HEK293 (cell line): ENCODE data around the gene NIF3L1.

Experiments used
- CTCF ChIA-PET: fragments of 350-600 bp; formaldehyde crosslinking; extraction: SDS; loops from one replicate; lab custom pipeline; 2021; ENCODE audit warnings: antibody characterized with exemption; lab: Yijun Ruan, JAX
- POLR2A ChIA-PET: fragments of 300-600 bp; formaldehyde crosslinking; extraction: SDS; loops from one replicate; lab custom pipeline; 2020; ENCODE audit warnings: antibody characterized with exemption, inconsistent platforms; lab: Yijun Ruan, JAX
- H3K27ac ChIP-seq: fragments of 200-500 bp; sonication (Bioruptor generic); 2 replicates; pipeline ENCODE4 v1.5.1; 2014; ENCODE audit warnings: low read depth, low read length, control low read depth, inconsistent platforms; ENCODE audit errors: extremely low read depth
- H3K36me3 ChIP-seq, 2 experiments: fragments of 200-500 bp in 1 of 2; sonication (Bioruptor generic) in 1 of 2; 1 replicate in 1 of 2; 2 replicates in 1 of 2; pipeline ENCODE4 v1.5.1; 2014 to 2017; ENCODE audit warnings: inconsistent platforms in 2 of 2, low read length in 2 of 2; ENCODE audit not compliant: control insufficient read depth in 2 of 2, insufficient read depth in 1 of 2
- H3K4me1 ChIP-seq: fragments of 200-500 bp; sonication (Bioruptor generic); 2 replicates; pipeline ENCODE4 v1.5.1; 2014; ENCODE audit warnings: mild to moderate bottlenecking, low read length, inconsistent platforms; ENCODE audit not compliant: control insufficient read depth, insufficient read depth
- H3K4me3 ChIP-seq: 2 replicates; pipeline ENCODE4 v1.5.1; 2011; ENCODE audit warnings: low read depth, mild to moderate bottlenecking, control low read depth, low read length, moderate library complexity
- H3K9me3 ChIP-seq: fragments of 200-500 bp; sonication (Bioruptor generic); 2 replicates; pipeline ENCODE4 v1.5.1; 2014; ENCODE audit warnings: low read depth, low read length, inconsistent platforms; ENCODE audit not compliant: control insufficient read depth, insufficient read depth
- KLF9 ChIP-seq: fragments of 450-650 bp; formaldehyde crosslinking; IDR thresholded peaks from 2 replicates; pipeline ENCODE4 v1.5.1; 2016; ENCODE audit warnings: missing biosample characterization, missing genetic modification characterization, low read depth
- SCRT1 ChIP-seq: fragments of 450-650 bp; formaldehyde crosslinking; IDR thresholded peaks from 2 replicates; pipeline ENCODE4 v1.5.1; 2016; ENCODE audit warnings: missing biosample characterization, missing genetic modification characterization, borderline replicate concordance
- SCRT2 ChIP-seq: fragments of 450-650 bp; formaldehyde crosslinking; IDR thresholded peaks from 2 replicates; pipeline ENCODE4 v1.5.1; 2016; ENCODE audit warnings: missing biosample characterization, missing genetic modification characterization
- SP7 ChIP-seq: fragments of 450-650 bp; formaldehyde crosslinking; IDR thresholded peaks from 2 replicates; pipeline ENCODE4 v1.5.1; 2016; ENCODE audit warnings: missing biosample characterization, missing genetic modification characterization
- ZBTB17 ChIP-seq: fragments of 450-650 bp; formaldehyde crosslinking; IDR thresholded peaks from 2 replicates; pipeline ENCODE4 v1.5.1; 2016; ENCODE audit warnings: missing biosample characterization, missing genetic modification characterization
- ZFHX2 ChIP-seq: fragments of 450-650 bp; formaldehyde crosslinking; conservative IDR thresholded peaks from 2 replicates; pipeline ENCODE4 v1.5.1; 2016; ENCODE audit warnings: missing biosample characterization, missing genetic modification characterization
- ZNF121 ChIP-seq: fragments of 450-650 bp; formaldehyde crosslinking; IDR thresholded peaks from 2 replicates; pipeline ENCODE4 v1.5.1; 2016; ENCODE audit warnings: missing biosample characterization, missing genetic modification characterization
- ZNF221 ChIP-seq: fragments of 450-650 bp; formaldehyde crosslinking; IDR thresholded peaks from 2 replicates; pipeline ENCODE4 v1.5.1; 2017; ENCODE audit warnings: missing biosample characterization, missing genetic modification characterization, borderline replicate concordance
- ZNF391 ChIP-seq: fragments of 450-650 bp; formaldehyde crosslinking; IDR thresholded peaks from 2 replicates; pipeline ENCODE4 v1.5.1; 2016; ENCODE audit warnings: low read depth, missing biosample characterization, missing genetic modification characterization, borderline replicate concordance
- ZNF416 ChIP-seq: fragments of 450-650 bp; formaldehyde crosslinking; IDR thresholded peaks from 2 replicates; pipeline ENCODE4 v1.5.1; 2016; ENCODE audit warnings: missing biosample characterization, missing genetic modification characterization
- ZNF558 ChIP-seq: fragments of 450-650 bp; formaldehyde crosslinking; IDR thresholded peaks from 2 replicates; pipeline ENCODE4 v1.5.1; 2016; ENCODE audit warnings: missing biosample characterization, missing genetic modification characterization
- ZNF629 ChIP-seq: fragments of 450-650 bp; formaldehyde crosslinking; IDR thresholded peaks from 2 replicates; pipeline ENCODE4 v1.5.1; 2017; ENCODE audit warnings: missing biosample characterization, missing genetic modification characterization
- ZNF792 ChIP-seq: fragments of 450-650 bp; formaldehyde crosslinking; IDR thresholded peaks from 2 replicates; pipeline ENCODE4 v1.5.1; 2016; ENCODE audit warnings: missing biosample characterization, missing genetic modification characterization
- TF ChIP-seq, protein P1 (sequence below): fragments of 450-650 bp; formaldehyde crosslinking; conservative IDR thresholded peaks from 2 replicates; pipeline ENCODE4 v1.5.1; 2016; ENCODE audit warnings: low read depth, missing biosample characterization, missing genetic modification characterization
- TF ChIP-seq, protein P2 (sequence below): fragments of 450-650 bp; formaldehyde crosslinking; IDR thresholded peaks from 2 replicates; pipeline ENCODE4 v1.5.1; 2016; ENCODE audit warnings: missing biosample characterization, missing genetic modification characterization, low read depth
- TF ChIP-seq, protein P3 (sequence below): fragments of 450-650 bp; formaldehyde crosslinking; IDR thresholded peaks from 2 replicates; pipeline ENCODE4 v1.5.1; 2016; ENCODE audit warnings: missing biosample characterization, missing genetic modification characterization, borderline replicate concordance

The NIF3L1 gene

DNA sequence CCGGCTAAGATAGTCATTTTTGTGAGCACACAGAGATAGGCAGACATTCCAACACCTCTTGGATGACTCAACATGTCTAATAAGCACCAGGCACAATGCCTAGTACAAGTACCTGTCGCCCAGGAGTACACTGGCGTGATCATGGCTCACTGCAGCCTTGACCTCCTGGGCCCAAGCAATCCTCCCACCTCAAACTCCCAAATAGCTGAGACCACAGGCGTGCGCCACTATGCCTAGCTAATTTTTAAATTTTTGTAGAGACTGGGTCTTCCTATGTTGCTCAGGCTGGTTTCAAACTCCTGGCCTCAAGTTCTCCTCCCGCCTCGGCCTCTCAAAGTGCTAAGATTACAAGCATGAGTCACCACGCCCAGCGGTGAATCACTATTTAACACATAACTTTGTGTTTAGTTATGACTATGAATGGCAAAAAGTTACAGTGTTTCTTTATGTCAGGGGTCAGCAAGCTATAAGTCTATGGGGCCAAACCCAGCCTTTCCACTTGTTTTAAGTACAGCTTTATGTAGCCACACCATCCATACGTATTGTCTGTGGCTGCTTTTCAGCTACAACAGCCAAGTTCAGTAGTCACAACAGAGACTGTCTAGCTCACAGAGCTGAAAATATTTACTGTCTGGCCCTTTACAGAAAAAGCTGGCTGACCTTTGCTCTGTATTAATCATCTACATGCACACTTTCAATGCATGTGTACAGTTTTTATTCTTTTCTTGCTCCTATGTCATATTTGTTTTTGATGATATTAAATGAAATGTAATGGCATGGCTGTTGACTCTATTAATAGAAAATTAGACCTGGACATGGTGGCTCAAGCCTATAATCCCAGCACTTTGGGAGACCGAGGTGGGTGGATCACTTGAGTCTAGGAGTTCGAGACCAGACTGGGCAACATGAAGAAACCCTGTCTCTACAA is 55.6 kb downstream of the NIF3L1 start:
- POLR2A ChIA-PET: interaction anchor here (1.8 kb wide), 1 partner anchor 18 kb away, joined by 7 read pairs; the partner anchor contains the start of gene ORC2
- TF ChIP-seq ZNF629 (0 out of 2 replicates have a peak, but pooled peaks have one; percentile 29), SCRT2 (tag by site-specific recombination) (peak; percentile 89), SP7 (tag by site-specific recombination) (peak; percentile 37; the same call in 1 of the 2 replicates), SCRT1 (peak; percentile 68; the same call in 1 of the 2 replicates)
- TF ChIP-seq, protein P1, sequence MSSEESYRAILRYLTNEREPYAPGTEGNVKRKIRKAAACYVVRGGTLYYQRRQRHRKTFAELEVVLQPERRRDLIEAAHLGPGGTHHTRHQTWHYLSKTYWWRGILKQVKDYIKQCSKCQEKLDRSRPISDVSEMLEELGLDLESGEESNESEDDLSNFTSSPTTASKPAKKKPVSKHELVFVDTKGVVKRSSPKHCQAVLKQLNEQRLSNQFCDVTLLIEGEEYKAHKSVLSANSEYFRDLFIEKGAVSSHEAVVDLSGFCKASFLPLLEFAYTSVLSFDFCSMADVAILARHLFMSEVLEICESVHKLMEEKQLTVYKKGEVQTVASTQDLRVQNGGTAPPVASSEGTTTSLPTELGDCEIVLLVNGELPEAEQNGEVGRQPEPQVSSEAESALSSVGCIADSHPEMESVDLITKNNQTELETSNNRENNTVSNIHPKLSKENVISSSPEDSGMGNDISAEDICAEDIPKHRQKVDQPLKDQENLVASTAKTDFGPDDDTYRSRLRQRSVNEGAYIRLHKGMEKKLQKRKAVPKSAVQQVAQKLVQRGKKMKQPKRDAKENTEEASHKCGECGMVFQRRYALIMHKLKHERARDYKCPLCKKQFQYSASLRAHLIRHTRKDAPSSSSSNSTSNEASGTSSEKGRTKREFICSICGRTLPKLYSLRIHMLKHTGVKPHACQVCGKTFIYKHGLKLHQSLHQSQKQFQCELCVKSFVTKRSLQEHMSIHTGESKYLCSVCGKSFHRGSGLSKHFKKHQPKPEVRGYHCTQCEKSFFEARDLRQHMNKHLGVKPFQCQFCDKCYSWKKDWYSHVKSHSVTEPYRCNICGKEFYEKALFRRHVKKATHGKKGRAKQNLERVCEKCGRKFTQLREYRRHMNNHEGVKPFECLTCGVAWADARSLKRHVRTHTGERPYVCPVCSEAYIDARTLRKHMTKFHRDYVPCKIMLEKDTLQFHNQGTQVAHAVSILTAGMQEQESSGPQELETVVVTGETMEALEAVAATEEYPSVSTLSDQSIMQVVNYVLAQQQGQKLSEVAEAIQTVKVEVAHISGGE (tag by site-specific recombination): no peak
- no peak overlapping the region for H3K4me3 ChIP-seq
- CTCF ChIA-PET: interaction anchor here (0.8 to 1.6 kb wide), 4 partner anchors 18 to 214 kb away, joined by 3 to 8 read pairs (median 4); no protein-coding TSS in a partner anchor
- no peaks in the 10 kb centered on the region for H3K9me3 ChIP-seq
- no peak overlapping the region for H3K27ac ChIP-seq
- no peaks in the 10 kb centered on the region for H3K4me1 ChIP-seq
- peaks cover 87 to 89% of the 10 kb centered on the region in 2 experiments for H3K36me3 ChIP-seq

DNA sequence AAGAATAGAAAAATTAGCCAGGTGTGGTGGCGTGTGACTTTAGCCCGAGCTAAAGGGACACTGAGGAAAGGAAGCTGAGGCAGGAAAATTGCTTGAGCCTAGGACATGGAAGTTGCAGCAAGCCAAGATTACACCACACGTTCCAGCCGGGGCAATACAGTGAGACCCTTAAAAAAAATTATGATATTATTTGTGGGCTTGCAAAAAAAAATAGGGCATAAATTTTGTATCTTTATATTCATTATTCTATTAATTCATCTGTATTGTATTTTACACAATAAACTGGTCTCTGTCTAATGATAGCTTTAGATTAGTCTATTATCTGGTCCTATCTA is 56.2 kb downstream of the NIF3L1 start:
- Histone ChIP-seq H3K4me1 (no peaks in the 10 kb centered on the region), H3K9me3 (no peaks in the 10 kb centered on the region), H3K27ac (no peak overlapping the region), H3K36me3 (peaks cover 86 to 89% of the 10 kb centered on the region in 2 experiments), H3K4me3 (no peak overlapping the region)
- ChIA-PET POLR2A (interaction anchor here (1.8 kb wide), 1 partner anchor 18 kb away, joined by 7 read pairs; the partner anchor contains the start of gene ORC2), CTCF (interaction anchor here (1.3 to 1.6 kb wide), 3 partner anchors 17 to 213 kb away, joined by 4 to 8 read pairs (median 4); no protein-coding TSS in a partner anchor)
- TF ChIP-seq, protein P2, sequence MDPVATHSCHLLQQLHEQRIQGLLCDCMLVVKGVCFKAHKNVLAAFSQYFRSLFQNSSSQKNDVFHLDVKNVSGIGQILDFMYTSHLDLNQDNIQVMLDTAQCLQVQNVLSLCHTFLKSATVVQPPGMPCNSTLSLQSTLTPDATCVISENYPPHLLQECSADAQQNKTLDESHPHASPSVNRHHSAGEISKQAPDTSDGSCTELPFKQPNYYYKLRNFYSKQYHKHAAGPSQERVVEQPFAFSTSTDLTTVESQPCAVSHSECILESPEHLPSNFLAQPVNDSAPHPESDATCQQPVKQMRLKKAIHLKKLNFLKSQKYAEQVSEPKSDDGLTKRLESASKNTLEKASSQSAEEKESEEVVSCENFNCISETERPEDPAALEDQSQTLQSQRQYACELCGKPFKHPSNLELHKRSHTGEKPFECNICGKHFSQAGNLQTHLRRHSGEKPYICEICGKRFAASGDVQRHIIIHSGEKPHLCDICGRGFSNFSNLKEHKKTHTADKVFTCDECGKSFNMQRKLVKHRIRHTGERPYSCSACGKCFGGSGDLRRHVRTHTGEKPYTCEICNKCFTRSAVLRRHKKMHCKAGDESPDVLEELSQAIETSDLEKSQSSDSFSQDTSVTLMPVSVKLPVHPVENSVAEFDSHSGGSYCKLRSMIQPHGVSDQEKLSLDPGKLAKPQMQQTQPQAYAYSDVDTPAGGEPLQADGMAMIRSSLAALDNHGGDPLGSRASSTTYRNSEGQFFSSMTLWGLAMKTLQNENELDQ (tag by site-specific recombination): no peak
- TF ChIP-seq KLF9 (tag by site-specific recombination) (no peak), ZNF121 (tag by site-specific recombination) (no peak), ZNF221 (tag by site-specific recombination) (no peak), ZNF629 (no peak), ZNF792 (no peak), ZBTB17 (tag by site-specific recombination) (no peak), ZFHX2 (no peak), ZNF558 (no peak), ZNF391 (no peak), ZNF416 (tag by site-specific recombination) (no peak)
- TF ChIP-seq, protein P3, sequence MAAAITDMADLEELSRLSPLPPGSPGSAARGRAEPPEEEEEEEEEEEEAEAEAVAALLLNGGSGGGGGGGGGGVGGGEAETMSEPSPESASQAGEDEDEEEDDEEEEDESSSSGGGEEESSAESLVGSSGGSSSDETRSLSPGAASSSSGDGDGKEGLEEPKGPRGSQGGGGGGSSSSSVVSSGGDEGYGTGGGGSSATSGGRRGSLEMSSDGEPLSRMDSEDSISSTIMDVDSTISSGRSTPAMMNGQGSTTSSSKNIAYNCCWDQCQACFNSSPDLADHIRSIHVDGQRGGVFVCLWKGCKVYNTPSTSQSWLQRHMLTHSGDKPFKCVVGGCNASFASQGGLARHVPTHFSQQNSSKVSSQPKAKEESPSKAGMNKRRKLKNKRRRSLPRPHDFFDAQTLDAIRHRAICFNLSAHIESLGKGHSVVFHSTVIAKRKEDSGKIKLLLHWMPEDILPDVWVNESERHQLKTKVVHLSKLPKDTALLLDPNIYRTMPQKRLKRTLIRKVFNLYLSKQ (tag by site-specific recombination): no peak
